GM21717 (cell line): ENCODE measurements around the gene HOXB13.

Experiments
- ATAC-seq: cut with Tn5 transposase; IDR thresholded peaks from one replicate; pipeline ENCODE4 v1.9.1; 2021; ENCODE audit warnings: mild to moderate bottlenecking, moderate library complexity; ENCODE audit not compliant: unreplicated experiment

Gene HOXB13

GRCh38 chr17:48728232-48729231 lies at the start of gene HOXB13:
Gene HOXB13, minus strand, starts transcription at chr17:48728750. Its CDS starts 157 bp downstream, at chr17:48728593.
- no peak for ATAC-seq

GRCh38 chr17:48776602-48777001 lies 48.1 kb upstream of the HOXB13 start:
- no peak for ATAC-seq

- ATAC-seq, result no peak
Observed at GRCh38 chr17:48773245-48773644, 44.7 kb upstream of the HOXB13 start.

GRCh38 chr17:48770954-48771353 lies 42.4 kb upstream of the HOXB13 start:
- no peak for ATAC-seq

GRCh38 chr17:48769009-48769675 lies 40.6 kb upstream of the HOXB13 start:
- ATAC-seq, result no peak

GRCh38 chr17:48767263-48767774 lies 38.8 kb upstream of the HOXB13 start:
- ATAC-seq, result no peak

GRCh38 chr17:48761114-48761513 lies 32.6 kb upstream of the HOXB13 start:
- no peak for ATAC-seq

- no peak for ATAC-seq
Observed at GRCh38 chr17:48760411-48760810, 31.9 kb upstream of the HOXB13 start.

GRCh38 chr17:48759288-48759687 lies 30.7 kb upstream of the HOXB13 start:
- ATAC-seq, result no peak

- no peak for ATAC-seq
Observed at GRCh38 chr17:48757524-48757961, 29.0 kb upstream of the HOXB13 start.

- no peak for ATAC-seq
Observed at GRCh38 chr17:48756830-48757251, 28.3 kb upstream of the HOXB13 start.

GRCh38 chr17:48755356-48755755 lies 26.8 kb upstream of the HOXB13 start:
- ATAC-seq, result no peak

GRCh38 chr17:48754500-48755261 lies 26.1 kb upstream of the HOXB13 start:
- ATAC-seq, result no peak

- no peak for ATAC-seq
Observed at GRCh38 chr17:48753794-48754499, 25.4 kb upstream of the HOXB13 start.

GRCh38 chr17:48752399-48753288 lies 24.1 kb upstream of the HOXB13 start:
- no peak for ATAC-seq

- ATAC-seq, result no peak
Observed at GRCh38 chr17:48751733-48752398, 23.3 kb upstream of the HOXB13 start.

GRCh38 chr17:48751172-48751571 lies 22.6 kb upstream of the HOXB13 start:
- no peak for ATAC-seq

- no peak for ATAC-seq
Observed at GRCh38 chr17:48749621-48750553, 21.3 kb upstream of the HOXB13 start.
